Bronchial epithelial cell (primary cell): ENCODE data around the gene SLC1A5. TPM values are rescaled to one million over a fixed set of nuclear protein-coding genes. Genes with fewer than 3 reads are reported as not detected.
A peak's percentile ranks its signal among the peaks of the same experiment; 100 is the strongest.
"Not testable (repeated sequence)": the region's sequence is repeated elsewhere in the genome, so short reads cannot be mapped to it uniquely, and the experiment has no call there.

Experiments used
- DNase-seq: peaks from one replicate; pipeline ENCODE4 v3.0.0-alpha.2; 2010; ENCODE audit warnings: low read depth
- FAIRE-seq: peaks from 2 replicates; lab custom pipeline; 2011; peaks lifted over from hg19 to GRCh38; lab: Jason Lieb, UNC
- H3K27me3 ChIP-seq: 2 replicates; pipeline ENCODE4 v1.5.1; 2011; ENCODE audit warnings: low read length; ENCODE audit not compliant: control insufficient read depth, insufficient read depth
- H3K36me3 ChIP-seq: 2 replicates; pipeline ENCODE4 v1.5.1; 2011; ENCODE audit warnings: low read length; ENCODE audit not compliant: control insufficient read depth, insufficient read depth
- H3K4me3 ChIP-seq: 2 replicates; pipeline ENCODE4 v1.5.1; 2011; ENCODE audit warnings: mild to moderate bottlenecking, low read depth, low read length, control low read depth
- CTCF ChIP-seq: IDR thresholded peaks from 2 replicates; pipeline ENCODE4 v1.5.1; 2011; ENCODE audit warnings: mild to moderate bottlenecking, moderate library complexity, low read length, control low read depth, inconsistent platforms; ENCODE audit not compliant: insufficient read depth, severe bottlenecking
- total RNA-seq: library from RNA; depleted of rRNA; stranded (reverse); fragments of >200 nt; gene quantifications from 2 replicates; pipeline ENCODE4 v1.2.1, GENCODE V29; 2014

SLC1A5 gene
- total RNA-seq, 1 donor from 2014 or later = 266 TPM

- FAIRE-seq (no peak), DNase-seq (no peak)
- Histone ChIP-seq H3K36me3 (no peaks in the 10 kb centered on the region), H3K27me3 (no peaks in the 10 kb centered on the region), H3K4me3 (no peak overlapping the region)
- TF ChIP-seq CTCF = no peak
These were observed 27.6 kb upstream of the SLC1A5 start for GRCh38 chr19:46815833-46816627.

GRCh38 chr19:46813839-46814358, 25.5 kb upstream of the SLC1A5 start:
- H3K4me3 ChIP-seq = no peak overlapping the region
- FAIRE-seq (no peak), DNase-seq (peak; percentile 48)
- H3K27me3 ChIP-seq = no peaks in the 10 kb centered on the region
- H3K36me3 ChIP-seq = no peaks in the 10 kb centered on the region
- no peak for TF ChIP-seq CTCF

GRCh38 chr19:46812977-46813838, 24.8 kb upstream of the SLC1A5 start:
- TF ChIP-seq CTCF = no peak
- Histone ChIP-seq H3K27me3 (no peaks in the 10 kb centered on the region), H3K4me3 (no peak overlapping the region), H3K36me3 (no peaks in the 10 kb centered on the region)
- DNase-seq (no peak), FAIRE-seq (no peak)

GRCh38 chr19:46809534-46810272, 21.3 kb upstream of the SLC1A5 start:
- no peak for DNase-seq
- no peaks in the 10 kb centered on the region for H3K27me3 ChIP-seq
- no peaks in the 10 kb centered on the region for H3K36me3 ChIP-seq
- no peak overlapping the region for H3K4me3 ChIP-seq
- no peak for TF ChIP-seq CTCF
- FAIRE-seq = no peak

- Histone ChIP-seq H3K27me3 (no peaks in the 10 kb centered on the region), H3K4me3 (no peak overlapping the region), H3K36me3 (no peaks in the 10 kb centered on the region)
- DNase-seq (no peak), FAIRE-seq (no peak)
- no peak for TF ChIP-seq CTCF
These were observed 18.3 kb upstream of the SLC1A5 start for GRCh38 chr19:46806656-46807055.

GRCh38 chr19:46804432-46804831, 16.0 kb upstream of the SLC1A5 start:
- FAIRE-seq = not testable (repeated sequence)

More at GRCh38 chr19:46804432-46804831, 16.0 kb upstream of the SLC1A5 start:
- H3K4me3 ChIP-seq, DNase-seq, H3K27me3 ChIP-seq, H3K36me3 ChIP-seq: not testable (repeated sequence)
